HG03064 (cell line): ENCODE data around the gene SLC27A2.

Experiments
- ATAC-seq: cut with Tn5 transposase; IDR thresholded peaks from one replicate; pipeline ENCODE4 v1.9.1; 2021; ENCODE audit warnings: low read depth; ENCODE audit not compliant: unreplicated experiment

SLC27A2 gene

DNA sequence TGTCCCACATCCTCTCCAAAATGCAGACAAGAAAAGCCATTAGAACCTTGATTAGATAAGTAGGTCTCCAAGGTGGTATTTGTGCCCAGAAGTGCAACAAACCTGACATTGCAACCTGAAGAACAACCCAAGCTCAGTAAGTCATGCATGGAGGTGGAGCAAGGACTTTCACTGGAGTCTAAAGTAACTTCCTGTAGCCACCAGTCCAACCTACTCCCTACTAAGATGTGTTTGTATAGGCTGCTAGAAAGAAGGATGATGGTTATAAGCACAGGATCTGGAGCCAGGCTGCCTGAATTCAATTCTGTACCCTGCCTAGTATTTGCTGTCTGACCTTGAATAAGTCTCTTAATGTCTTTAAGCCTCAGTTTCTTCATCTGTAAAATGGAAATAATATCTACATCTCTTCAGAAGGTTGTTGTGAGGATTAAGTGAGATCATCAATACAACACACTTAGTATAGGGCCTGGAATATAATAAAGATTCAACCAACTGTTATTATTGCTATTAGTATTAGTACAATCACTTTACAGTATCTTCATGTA is 51.3 kb downstream of the SLC27A2 start:
- ATAC-seq: no peak

DNA sequence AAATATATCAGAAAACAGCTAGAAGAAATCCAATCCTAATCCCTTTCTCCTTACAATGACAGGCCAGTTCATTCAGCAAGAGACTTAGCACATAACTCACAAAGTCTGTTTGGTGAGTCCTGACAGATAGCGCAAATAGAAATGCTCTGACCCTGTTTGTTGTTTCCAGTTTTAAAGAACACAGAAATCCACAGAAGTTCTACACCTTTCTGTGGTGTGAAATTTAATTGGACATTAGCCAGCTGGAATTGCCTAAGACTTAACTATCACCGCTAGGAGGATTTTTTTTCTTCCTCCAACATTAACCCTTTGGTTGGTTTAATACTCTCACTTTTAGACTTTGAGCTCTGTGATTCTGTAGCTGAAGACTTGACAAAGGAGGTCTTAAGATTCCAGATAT is 52.8 kb downstream of the SLC27A2 start:
- no peak for ATAC-seq

DNA sequence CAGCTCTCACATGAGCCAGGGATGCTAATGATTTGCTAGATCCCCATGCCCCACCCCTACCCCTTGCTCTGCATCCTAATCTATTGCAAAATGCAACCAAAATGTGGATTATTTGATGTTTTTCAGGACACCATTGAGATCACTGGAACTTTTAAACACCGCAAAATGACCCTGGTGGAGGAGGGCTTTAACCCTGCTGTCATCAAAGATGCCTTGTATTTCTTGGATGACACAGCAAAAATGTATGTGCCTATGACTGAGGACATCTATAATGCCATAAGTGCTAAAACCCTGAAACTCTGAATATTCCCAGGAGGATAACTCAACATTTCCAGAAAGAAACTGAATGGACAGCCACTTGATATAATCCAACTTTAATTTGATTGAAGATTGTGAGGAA is 53.8 kb downstream of the SLC27A2 start:
- ATAC-seq: no peak

DNA sequence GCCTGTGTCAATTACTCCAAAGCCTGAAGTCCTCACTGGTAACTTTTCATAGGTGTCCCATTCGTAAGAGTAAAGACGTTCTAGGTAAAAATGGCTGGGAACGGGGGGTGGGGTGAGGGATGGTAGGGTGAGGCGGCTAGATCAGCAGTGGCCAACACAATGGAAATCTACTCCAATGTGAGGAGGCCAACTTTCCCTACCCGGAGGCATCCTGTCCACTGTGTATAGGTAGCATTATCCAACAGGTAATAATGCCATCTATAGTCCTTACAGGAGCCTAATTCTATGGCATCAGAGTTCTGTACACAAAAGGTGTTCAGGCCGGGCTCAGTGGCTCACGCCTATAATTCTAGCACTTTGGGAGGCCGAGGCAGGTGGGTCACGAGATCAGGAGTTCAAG is 54.4 kb downstream of the SLC27A2 start:
- no peak for ATAC-seq

DNA sequence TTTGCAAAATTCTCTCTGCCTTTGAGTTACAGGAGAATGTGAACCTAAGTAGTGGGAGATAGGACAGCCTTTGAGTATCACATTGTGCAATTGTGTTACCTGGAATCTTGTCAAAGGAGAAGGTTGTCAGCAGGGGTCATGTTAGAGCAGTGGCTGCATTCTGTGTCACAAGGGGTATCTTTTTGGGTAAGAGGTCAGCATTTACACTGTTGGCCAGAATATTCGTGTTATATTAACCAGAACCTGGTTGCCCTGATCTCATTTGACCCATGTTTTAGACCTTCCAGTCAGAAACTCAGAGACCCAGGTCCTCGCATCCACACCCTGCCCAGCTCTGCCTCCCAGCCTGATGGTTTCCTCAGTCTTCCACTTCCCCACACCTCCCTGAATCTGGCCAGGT is 56.3 kb downstream of the SLC27A2 start:
- no peak for ATAC-seq

- ATAC-seq: no peak
These were observed 59.9 kb downstream of the SLC27A2 start for GRCh38 chr15:50241684-50242450.

- no peak for ATAC-seq
These were observed 62.2 kb downstream of the SLC27A2 start for GRCh38 chr15:50244153-50244552.

DNA sequence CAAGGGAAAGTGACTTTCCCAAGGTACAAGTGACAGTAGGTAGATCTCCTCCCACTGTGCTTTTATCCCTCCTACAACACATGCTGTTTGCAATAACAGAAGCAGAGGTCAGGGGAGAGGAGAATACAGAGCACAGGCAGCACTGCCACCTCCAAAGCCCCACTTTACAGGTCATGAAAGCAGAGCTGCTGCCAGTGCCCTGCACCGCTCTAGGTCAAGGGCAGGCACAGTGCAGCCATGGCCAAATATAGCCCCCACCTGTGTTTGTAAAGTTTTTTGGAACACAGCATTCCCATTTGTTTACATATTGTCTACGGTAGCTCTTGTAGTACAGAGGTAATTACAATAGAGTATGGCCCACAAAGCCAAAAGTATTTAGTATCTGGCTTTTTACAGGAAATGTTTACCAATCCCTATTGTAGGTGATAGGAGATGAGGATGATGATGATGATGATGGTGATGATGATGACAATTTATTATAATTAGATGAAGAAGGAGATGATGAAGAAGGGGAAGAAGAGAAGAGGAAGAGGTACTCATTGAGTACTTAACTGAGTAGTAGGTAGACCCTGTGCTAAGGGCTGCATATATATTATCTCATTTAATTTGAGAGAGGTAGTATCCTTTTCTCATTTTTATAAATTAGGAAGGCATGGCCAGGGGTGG is 63.1 kb downstream of the SLC27A2 start:
- ATAC-seq: no peak

GRCh38 chr15:50246631-50247030 is 64.6 kb downstream of the SLC27A2 start:
- no peak for ATAC-seq

- peak; percentile 98 for ATAC-seq
These were observed 66.0 kb downstream of the SLC27A2 start for GRCh38 chr15:50247819-50248655.

DNA sequence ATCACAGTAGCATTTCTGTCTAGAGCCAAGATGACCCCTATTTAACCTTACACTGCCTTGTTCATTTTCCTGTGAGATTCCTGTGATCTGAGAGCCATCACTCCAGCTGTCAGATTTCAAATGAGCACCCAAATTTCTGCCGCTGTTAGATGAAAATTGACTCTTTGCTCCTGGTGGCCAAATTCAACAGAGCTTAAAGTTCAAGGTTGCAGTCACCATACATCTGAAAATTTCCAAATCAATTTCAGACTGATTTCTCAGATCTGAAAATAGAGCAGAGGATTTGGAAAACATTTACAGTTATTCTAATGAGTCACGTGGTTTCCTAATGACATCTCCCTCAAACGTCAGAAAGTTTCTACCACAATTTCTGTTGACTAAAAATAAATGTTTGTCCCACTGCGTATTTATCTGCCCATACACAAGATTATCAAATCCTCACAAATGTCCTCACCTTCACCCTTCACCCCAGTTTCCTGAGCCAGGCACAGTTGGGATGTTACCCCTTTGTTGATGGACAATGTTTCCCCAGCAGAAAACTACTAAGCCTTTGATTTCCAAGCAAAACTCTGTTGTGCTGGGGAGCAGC is 67.1 kb downstream of the SLC27A2 start:
- ATAC-seq: no peak

- no peak for ATAC-seq
These were observed 67.7 kb downstream of the SLC27A2 start for GRCh38 chr15:50249704-50250103.

DNA sequence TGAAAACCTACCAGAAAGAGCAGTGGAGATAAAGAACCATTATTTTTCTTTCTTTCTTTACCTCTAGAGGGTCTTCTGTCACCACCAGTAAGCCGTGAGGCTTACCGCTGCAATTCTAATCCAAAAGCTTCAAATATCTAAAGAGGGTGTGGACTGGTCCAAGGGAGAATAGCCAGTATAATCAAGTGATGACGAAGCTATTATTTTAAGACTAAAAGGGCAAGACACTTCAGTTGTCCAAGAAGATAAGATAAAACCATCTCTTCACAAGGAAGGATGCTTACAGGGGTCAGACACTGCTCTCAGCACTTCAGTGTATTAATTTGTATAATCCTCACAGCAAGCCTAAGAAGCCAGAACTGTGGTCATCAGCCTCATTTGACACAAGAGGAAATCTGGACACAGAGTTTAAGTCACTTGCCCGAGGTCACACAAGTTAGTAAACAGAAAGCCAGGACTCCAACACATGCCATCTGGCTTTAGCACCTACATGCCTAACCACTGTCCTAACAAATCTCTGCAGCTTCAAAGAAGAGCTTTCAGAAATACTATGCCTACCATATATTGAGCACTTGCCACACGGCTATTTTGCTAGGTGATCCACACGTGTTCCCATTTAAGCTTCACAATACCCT is 68.9 kb downstream of the SLC27A2 start:
- no peak for ATAC-seq

GRCh38 chr15:50251638-50252182 is 69.7 kb downstream of the SLC27A2 start:
- no peak for ATAC-seq

GRCh38 chr15:50252556-50252955 is 70.6 kb downstream of the SLC27A2 start:
- no peak for ATAC-seq

DNA sequence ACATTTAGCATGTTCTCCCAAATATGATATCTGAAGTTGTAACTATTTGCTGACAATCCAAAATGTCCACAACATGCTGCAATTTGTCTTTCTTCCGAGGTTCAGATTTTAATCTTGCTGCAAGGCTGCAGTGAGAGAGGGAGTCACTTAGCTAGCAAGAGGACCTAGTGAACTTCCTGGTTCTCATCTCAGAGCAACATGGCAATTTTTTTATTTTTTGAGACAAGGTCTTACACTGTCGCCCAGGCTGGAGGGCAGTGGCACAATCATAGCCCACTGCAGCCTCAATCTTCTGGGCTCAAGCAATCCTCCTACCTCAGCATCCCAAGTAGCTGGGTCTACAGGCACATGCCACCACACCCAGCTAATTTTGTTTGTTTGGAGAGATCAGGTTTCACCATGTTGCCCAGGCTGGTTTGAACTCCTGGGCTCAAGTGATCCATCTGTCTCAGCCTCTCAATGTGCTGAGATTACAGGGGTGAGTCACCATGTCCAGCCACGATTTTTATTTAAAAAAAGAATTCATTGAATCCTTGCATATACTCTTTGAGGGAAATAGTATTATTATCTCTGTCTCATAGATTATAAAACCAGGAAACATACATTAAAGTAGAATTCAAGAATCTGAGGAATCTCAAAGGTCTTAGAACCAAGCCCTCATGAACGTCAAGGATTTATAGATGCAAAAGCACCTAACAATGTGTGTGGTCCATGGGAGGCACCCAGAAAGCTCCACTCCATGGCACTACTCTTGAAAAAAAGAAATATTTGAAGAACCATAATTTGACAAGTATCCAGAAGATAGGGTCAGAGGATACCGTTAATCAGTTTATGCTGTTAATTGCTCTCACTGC is 74.4 kb downstream of the SLC27A2 start:
- ATAC-seq: no peak

DNA sequence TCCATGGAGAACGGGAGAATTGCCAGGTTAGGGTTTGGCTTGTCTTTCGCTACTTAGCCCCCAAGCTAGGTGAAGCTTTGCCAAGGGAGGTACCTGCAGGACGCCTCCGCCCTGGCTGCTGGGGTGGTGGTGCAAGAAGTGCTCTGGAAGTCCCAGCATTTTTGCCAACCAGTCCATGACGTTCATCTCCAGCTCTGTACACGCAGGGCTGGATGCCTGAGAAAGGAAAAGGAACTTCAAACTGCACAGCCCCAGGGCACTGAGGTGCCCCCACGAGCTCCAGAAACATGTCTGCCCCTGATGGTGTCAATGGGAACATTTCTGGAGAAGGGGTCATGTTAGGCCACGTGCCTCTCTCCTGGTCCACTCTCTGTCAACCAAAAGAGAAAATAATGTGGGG is 75.3 kb downstream of the SLC27A2 start:
- no peak for ATAC-seq

DNA sequence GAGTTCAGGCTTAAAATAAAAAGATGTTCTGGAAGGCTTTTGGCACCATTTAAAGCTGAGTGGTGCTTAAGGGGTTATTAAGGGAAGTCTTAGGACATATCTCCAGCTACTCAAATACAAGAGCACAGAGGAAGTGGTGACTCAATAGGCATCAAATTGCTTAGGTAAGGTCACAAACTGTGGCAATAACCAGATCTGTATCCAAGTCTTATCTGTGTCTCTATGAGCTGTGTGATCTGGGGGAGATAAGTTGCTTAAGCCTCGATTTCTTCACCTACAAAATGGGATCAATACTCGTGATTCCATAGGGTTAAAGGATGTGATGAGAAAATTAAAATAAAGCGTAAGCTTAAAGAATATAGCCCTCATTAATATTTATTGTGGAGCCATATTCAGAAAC is 75.9 kb downstream of the SLC27A2 start:
- ATAC-seq: no peak

- no peak for ATAC-seq
These were observed 77.3 kb downstream of the SLC27A2 start for GRCh38 chr15:50259276-50259675.
